RWPE1 (cell line): ENCODE results near the gene ZC3H18.

Experiments used
- CTCF ChIA-PET: fragments of 350-600 bp; sonication (Branson Sonifier 250); formaldehyde crosslinking; extraction: SDS; loops from one replicate; lab custom pipeline; 2021; lab: Yijun Ruan, JAX
- POLR2A ChIA-PET: fragments of 400-600 bp; formaldehyde crosslinking; extraction: SDS; loops from one replicate; lab custom pipeline; 2020; ENCODE audit warnings: antibody characterized with exemption; ENCODE audit not compliant: low non-redundant PET; lab: Yijun Ruan, JAX
- DNase-seq: peaks from one replicate; pipeline ENCODE4 v3.0.0; 2012; ENCODE audit warnings: low spot score
- H3K27ac ChIP-seq: fragments of 450-650 bp; 2 replicates; pipeline ENCODE4 v1.5.1; 2017
- TF ChIP-seq, protein P1 (sequence below): fragments of 450-650 bp; conservative IDR thresholded peaks from 2 replicates; pipeline ENCODE4 v1.5.1; 2017; ENCODE audit warnings: low read depth, mild to moderate bottlenecking

ZC3H18 gene

DNA sequence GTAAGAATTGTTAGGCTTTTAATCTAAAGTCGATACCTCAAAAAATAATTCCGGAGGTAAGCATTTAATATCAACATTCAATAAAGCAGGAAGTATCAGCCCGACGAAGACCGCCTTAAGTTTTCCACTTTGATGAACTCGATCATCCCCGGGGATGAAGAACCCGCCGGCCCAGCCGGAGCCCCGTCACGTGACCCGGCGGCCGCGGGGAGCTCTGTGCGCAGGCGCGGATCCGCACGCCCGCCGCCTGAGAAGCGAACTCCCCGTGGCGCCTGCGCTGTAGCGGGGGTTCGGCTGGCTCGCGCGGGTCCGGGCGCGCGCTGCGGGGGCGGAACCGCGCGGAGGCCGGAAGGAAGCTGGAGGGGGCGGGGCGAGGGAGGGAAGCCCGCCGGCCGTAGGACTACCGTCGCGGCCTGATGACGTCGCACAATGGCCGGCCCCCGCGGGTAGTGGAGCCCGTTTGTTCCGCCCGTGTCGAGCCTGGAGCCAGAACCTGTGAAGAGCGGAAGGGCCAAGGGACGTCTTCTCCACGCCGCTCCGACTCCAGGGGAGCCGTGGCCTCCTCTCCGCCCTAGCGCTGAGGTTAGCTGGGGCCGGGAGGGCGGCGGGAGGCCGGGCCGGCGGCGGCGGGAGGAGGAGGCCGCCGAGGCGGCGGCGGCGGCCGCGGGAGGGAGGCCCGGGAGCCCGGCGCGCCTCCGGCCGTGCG lies at the start of gene ZC3H18:
TSS of gene ZC3H18 (plus strand) at position 419 of the 706 bp plus-strand sequence. CDS start 6,721 bp downstream, outside the sequence.
- peak within 1 kb of the TSS; percentile 78 for H3K27ac ChIP-seq
- POLR2A ChIA-PET: interaction anchor here (0.5 to 1.1 kb wide), 6 partner anchors 9 to 1185 kb away, joined by 3 to 6 read pairs (median 4); no protein-coding TSS in a partner anchor

DNA sequence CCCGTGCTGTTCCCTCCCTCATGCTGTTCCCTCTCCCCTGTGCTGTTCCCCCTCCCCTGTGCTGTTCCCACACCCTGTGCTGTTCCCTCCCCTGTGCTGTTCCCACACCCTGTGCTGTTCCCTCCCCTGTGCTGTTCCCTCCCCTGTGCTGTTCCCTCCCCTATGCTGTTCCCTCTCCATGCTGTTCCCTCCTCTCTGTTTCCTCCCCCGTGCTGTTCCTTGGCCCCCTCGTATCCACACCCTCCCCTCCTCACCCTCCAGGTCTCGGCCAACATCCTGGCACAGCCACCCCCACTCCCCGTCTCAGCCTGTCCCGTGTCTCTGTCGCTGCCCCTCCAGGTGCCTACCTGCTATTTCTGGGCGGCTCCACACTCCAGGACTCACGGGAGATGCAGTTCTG lies 48.5 kb upstream of the ZC3H18 start:
- no peak overlapping the region for H3K27ac ChIP-seq
- TF ChIP-seq, protein P1, sequence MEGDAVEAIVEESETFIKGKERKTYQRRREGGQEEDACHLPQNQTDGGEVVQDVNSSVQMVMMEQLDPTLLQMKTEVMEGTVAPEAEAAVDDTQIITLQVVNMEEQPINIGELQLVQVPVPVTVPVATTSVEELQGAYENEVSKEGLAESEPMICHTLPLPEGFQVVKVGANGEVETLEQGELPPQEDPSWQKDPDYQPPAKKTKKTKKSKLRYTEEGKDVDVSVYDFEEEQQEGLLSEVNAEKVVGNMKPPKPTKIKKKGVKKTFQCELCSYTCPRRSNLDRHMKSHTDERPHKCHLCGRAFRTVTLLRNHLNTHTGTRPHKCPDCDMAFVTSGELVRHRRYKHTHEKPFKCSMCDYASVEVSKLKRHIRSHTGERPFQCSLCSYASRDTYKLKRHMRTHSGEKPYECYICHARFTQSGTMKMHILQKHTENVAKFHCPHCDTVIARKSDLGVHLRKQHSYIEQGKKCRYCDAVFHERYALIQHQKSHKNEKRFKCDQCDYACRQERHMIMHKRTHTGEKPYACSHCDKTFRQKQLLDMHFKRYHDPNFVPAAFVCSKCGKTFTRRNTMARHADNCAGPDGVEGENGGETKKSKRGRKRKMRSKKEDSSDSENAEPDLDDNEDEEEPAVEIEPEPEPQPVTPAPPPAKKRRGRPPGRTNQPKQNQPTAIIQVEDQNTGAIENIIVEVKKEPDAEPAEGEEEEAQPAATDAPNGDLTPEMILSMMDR: no peak
- no peak for DNase-seq
- POLR2A ChIA-PET: no interaction called here
- CTCF ChIA-PET: no interaction called here

More for the DNA sequence above, at the start of gene ZC3H18:
- CTCF ChIA-PET: no interaction called here
- DNase-seq: peak; percentile 99
- TF ChIP-seq, protein P1: no peak

DNA sequence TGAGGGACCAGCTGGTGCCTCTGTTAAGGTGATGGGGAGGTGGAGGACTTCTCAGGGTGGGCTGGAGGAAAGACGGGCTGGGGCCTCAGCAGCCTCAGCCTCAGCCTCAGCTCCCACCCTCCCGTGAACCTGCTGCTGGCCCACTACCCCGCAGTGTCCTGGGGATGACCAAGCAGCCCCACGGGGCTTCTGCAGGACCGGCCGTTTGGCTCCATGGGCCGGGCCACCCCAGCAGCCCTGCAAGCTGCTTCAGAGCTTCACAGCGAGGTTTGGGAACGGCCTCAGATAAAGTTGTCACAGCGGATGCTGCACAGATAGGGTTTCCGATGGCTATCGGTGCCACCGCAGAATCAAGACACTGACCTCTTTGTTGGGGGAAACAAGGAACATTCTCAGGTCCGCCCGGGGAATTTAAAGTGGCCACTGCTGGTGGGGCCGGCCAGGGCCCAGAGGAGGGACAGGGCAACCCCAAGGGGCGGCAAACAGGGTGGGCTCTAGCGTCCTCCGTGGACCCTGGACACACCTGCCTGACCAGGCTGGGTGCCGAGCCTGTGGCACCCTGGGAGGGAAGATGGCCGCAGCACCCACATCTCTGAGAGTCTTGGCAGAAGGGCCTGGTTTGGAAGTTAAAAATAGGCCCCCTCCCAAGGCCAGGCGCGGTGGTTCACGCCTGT lies 47.8 kb upstream of the ZC3H18 start:
- TF ChIP-seq, protein P1: no peak
- H3K27ac ChIP-seq: no peak overlapping the region
- ChIA-PET CTCF (interaction anchor here (0.8 kb wide), 1 partner anchor 10 kb away, joined by 3 read pairs; no protein-coding TSS in a partner anchor), POLR2A (no interaction called here)
- DNase-seq: no peak

DNA sequence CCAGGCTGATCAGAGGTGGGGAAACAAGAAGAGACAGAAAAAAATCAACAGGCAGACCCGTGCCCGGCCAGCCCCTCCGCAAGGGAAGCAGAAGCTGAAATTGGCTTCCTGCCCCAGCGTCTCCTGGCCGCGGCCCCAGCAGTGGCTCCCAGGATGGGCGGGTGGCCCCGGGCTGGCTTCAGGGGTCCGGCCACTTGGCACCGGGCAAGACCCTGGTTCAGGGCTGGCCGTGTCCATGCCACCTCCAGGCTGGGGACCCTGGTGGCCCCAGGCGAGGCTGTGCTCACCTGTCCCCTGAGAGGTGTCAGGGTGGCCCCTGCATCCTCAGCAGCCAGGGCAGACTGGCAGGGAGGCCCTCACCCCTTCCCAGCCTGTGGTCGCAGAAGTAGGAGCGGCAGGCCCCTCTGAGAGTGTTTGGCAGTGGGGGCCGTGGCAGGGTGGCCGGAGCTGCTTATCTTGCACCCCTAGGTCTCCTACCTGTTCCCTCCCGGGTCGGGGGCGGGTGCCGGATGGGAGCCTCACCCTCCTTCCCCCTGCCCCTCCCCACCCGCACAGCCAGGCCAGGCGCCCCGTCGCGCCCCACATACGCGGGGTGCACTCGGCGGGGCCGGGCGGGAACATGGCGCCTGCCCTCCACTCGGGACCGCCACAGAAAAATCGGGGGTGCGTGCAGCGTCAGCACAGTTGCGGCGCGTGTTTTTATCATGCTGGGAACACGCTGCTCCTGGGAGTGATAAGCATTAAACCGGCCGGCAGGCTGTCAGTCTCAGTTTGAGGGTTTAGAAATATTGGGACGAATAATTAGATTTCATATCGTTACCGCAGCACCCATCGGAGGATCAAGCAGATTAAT lies 46.7 kb upstream of the ZC3H18 start:
- no peak overlapping the region for H3K27ac ChIP-seq
- no peak for DNase-seq
- ChIA-PET POLR2A (no interaction called here), CTCF (interaction anchor here (0.8 kb wide), 1 partner anchor 9 kb away, joined by 3 read pairs; no protein-coding TSS in a partner anchor)
- TF ChIP-seq, protein P1: no peak

DNA sequence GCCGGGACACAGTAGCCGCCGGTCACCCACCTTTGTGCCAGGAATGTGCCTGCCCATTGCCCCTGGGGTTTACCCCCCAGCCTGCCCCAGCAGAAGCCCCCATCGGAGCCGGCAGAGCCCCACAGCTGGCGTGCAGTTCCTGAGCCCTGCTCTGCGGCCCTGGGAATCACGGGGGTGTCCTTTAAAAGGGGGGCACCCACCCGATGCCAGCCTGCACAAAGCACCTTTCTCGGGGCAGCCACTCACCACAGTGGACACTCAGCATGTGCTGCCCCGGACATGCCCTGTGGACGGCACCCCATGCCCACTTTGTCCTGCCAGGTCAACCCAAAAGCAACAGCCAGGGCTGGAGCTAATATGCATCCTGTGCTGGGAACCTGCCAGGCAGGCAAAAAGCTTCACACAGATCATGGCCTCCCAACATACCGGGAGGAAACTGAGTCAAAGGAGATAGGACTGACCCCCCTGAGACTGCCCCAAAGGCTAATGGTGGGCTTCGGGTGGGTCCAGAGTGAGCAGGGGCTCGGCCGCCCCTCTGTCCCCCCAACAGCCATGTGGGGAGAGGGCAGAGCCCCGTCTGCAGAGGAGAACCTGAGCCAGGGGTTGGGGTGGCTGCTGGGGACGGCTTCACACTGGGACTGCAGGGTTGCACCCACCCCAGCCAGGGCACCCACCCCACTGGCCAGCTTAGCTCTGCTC lies 45.8 kb upstream of the ZC3H18 start:
- ChIA-PET POLR2A (no interaction called here), CTCF (interaction anchor here (0.5 kb wide), 1 partner anchor 445 kb away, joined by 3 read pairs; no protein-coding TSS in a partner anchor)
- TF ChIP-seq, protein P1: no peak
- H3K27ac ChIP-seq: peak overlapping the region; percentile 2; the same call in 1 of the 2 replicates
- DNase-seq: no peak
